Right atrium auricular region (tissue), 2 donors: Measurements from ENCODE around the gene ARHGEF17. TPM values are rescaled to one million over a fixed set of nuclear protein-coding genes. Genes with fewer than 3 reads are reported as not detected.
A peak's percentile ranks its signal among the peaks of the same experiment; 100 is the strongest.

Experiments used
- DNase-seq: peaks from one replicate; pipeline ENCODE4 v3.0.0-alpha.2; 2019; ENCODE audit warnings: low spot score
- H3K27ac ChIP-seq, 2 donors: fragments of 200-600 bp; sonication (generic); 1 replicate in 1 of 2; 2 replicates in 1 of 2; pipeline ENCODE4 v1.5.1; 2016 to 2019
- H3K27me3 ChIP-seq, 2 donors: fragments of 200-600 bp; sonication (generic); one replicate each; pipeline versions ENCODE4 v1.5.1 to v1.6.0; 2017 to 2019
- H3K36me3 ChIP-seq: fragments of 200-600 bp; sonication (generic); one replicate; pipeline ENCODE4 v1.5.1; 2016
- H3K4me1 ChIP-seq, 2 donors: fragments of 200-600 bp; sonication (generic); one replicate each; pipeline versions ENCODE4 v1.5.1 to v1.6.0; 2017 to 2019
- H3K4me3 ChIP-seq, 2 donors: fragments of 200-600 bp; sonication (generic); 1 replicate in 1 of 2; 2 replicates in 1 of 2; pipeline ENCODE4 v1.5.1; 2017 to 2019; ENCODE audit warnings: mild to moderate bottlenecking in 1 of 2, moderate library complexity in 1 of 2
- H3K9me3 ChIP-seq, 2 donors: fragments of 200-600 bp; sonication (generic); one replicate each; pipeline ENCODE4 v1.5.1; 2019
- total RNA-seq, 2 donors: library from RNA; depleted of rRNA; stranded (reverse); fragments of >200 nt; gene quantifications; one replicate each; pipeline ENCODE4 v1.1.0, GENCODE V29; 2016
- TF ChIP-seq, protein P1 (sequence below), 2 donors: fragments of 200-600 bp; sonication (generic); IDR thresholded peaks; one replicate each; pipeline ENCODE4 v1.5.1; 2019; ENCODE audit warnings: antibody characterized with exemption in 2 of 2

Gene ARHGEF17
- total RNA-seq, 2 donors from 2014 or later, result 41.6 to 59.9 TPM

DNA sequence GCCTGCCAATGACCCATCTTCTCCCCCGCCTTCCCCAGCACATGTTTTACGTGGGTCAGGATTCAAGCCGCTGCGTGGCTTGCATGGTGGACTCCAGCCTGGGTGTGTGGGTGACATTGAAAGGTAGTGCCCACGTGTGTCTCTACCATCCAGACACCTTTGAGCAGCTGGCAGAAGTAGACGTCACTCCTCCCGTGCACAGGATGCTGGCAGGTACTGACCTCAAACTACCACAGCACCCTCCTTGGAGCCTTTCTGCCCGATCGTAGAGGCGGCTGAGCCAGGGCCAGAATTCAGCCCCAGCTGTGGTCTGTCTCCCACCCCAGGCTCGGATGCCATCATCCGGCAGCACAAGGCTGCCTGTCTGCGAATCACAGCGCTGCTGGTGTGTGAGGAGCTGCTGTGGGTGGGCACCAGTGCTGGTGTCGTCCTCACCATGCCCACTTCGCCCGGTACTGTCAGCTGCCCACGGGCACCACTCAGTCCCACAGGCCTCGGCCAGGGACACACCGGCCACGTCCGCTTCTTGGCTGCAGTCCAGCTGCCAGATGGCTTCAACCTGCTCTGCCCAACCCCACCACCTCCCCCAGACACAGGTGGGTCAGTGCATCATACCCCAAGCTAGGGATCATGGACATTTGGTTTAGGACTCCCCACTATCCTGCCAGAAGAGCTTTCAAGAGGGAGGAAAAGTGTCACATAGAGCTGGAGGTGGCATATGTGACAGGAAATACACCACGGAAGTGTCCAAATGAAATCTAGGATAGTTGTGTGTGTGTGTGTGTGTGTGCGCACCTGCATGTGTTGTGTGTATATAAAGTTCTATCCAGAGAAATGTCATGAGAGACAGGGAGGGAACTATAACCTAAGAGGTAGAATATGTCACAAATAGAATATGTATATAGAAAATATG, 57.5 kb downstream of the ARHGEF17 start:
- H3K36me3 ChIP-seq, result peaks cover 65% of the 10 kb centered on the region

GRCh38 chr11:73366265-73366610, 58.2 kb downstream of the ARHGEF17 start:
- Histone ChIP-seq H3K4me3 (no peak overlapping the region), H3K4me1 (peaks cover 0 to 4% of the 10 kb centered on the region in 2 donors), H3K27me3 (no peaks in the 10 kb centered on the region), H3K27ac (no peak overlapping the region), H3K36me3 (peaks cover 59% of the 10 kb centered on the region), H3K9me3 (no peaks in the 10 kb centered on the region)
- TF ChIP-seq, protein P1, sequence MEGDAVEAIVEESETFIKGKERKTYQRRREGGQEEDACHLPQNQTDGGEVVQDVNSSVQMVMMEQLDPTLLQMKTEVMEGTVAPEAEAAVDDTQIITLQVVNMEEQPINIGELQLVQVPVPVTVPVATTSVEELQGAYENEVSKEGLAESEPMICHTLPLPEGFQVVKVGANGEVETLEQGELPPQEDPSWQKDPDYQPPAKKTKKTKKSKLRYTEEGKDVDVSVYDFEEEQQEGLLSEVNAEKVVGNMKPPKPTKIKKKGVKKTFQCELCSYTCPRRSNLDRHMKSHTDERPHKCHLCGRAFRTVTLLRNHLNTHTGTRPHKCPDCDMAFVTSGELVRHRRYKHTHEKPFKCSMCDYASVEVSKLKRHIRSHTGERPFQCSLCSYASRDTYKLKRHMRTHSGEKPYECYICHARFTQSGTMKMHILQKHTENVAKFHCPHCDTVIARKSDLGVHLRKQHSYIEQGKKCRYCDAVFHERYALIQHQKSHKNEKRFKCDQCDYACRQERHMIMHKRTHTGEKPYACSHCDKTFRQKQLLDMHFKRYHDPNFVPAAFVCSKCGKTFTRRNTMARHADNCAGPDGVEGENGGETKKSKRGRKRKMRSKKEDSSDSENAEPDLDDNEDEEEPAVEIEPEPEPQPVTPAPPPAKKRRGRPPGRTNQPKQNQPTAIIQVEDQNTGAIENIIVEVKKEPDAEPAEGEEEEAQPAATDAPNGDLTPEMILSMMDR (IDR thresholded peaks at IDR 0.05), result no peak
- DNase-seq, result no peak

More for the DNA sequence above, 57.5 kb downstream of the ARHGEF17 start:
- H3K4me3 ChIP-seq, result no peak overlapping the region
- H3K27me3 ChIP-seq, result no peaks in the 10 kb centered on the region
- no peaks in the 10 kb centered on the region for H3K9me3 ChIP-seq
- peaks cover 0 to 6% of the 10 kb centered on the region in 2 donors for H3K4me1 ChIP-seq
- no peak overlapping the region for H3K27ac ChIP-seq
- no peak for DNase-seq
- TF ChIP-seq, protein P1 (IDR thresholded peaks at IDR 0.05), result no peak

DNA sequence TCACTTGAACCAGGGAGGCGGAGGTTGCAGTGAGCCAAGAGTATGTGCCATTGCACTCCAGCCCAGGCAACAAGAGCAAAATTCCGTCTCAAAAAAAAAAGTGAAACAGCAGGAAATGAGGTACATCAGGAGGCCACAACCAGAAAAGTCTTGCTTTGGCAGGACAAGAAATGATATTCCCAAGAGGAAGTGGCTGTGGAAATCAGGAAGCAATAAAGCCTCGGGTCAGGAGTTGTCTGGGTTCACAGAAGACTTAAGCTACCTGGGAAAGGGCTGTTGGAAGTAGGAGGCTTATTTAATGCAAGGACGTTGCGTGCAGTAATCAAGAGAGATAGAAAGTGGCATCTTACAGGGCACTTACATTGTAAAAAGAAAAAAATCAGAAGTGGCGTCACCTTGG, 58.9 kb downstream of the ARHGEF17 start:
- Histone ChIP-seq H3K4me3 (no peak overlapping the region), H3K4me1 (peaks cover 0 to 4% of the 10 kb centered on the region in 2 donors), H3K9me3 (no peaks in the 10 kb centered on the region), H3K27ac (no peak overlapping the region), H3K27me3 (no peaks in the 10 kb centered on the region), H3K36me3 (peaks cover 52% of the 10 kb centered on the region)
- no peak for DNase-seq
- TF ChIP-seq, protein P1 (IDR thresholded peaks at IDR 0.05), result no peak

DNA sequence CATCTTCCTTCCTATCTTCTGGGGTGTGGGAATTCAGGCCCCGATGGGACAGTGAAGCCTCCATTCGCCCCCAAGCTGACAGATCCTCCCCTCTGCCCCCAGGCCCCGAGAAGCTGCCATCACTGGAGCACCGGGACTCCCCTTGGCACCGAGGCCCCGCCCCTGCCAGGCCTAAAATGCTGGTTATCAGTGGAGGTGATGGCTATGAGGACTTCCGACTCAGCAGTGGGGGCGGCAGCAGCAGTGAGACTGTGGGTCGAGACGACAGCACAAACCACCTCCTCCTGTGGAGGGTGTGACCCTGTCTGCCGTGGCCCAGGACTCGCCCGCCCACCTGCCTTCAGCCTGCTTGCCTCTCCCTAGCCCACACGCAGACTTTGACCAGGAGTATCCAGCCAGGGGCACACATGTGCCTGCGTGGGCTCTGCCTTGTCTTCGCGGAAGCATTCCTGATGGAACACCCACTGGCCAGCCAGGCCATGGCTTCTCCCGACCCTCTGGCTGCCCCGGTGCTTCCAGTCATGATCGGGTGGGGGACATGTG, 59.5 kb downstream of the ARHGEF17 start:
- H3K27ac ChIP-seq, result no peak overlapping the region

DNA sequence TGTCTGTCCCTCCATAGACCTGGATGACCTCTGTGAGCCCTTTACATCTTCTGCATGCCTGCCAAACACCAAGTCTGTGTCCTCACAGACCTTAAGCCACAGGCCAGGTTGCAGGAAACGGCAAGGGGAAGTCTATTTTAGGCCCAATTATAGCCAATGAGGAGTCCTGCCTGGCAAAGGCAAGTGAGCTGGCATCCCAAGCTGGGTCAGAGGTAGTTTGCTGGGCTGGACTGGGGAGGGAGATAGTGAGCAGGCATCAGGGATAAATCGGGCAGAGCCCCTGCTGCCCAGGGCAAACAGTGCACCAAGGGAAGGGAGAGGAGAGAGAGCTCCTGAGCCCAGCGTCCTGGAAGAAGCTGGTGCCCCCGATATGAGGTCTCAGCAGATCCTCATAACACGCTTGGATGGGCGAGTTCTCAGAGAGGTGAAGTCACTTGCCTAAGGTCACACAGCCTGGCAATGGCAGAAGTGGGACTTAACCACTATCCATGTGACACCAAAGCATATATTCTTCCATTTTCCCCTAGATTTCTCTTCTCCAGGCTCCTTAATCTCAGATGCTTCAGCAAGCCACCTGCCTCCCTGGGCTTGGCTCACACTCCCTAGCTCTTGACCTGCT, 64.4 kb downstream of the ARHGEF17 start:
- H3K27ac ChIP-seq, result peak overlapping the region; percentile 23 to 34
- no peak overlapping the region for H3K4me3 ChIP-seq
- TF ChIP-seq, protein P1 (IDR thresholded peaks at IDR 0.05), result no peak
- no peaks in the 10 kb centered on the region for H3K27me3 ChIP-seq
- peaks cover 0 to 22% of the 10 kb centered on the region in 2 donors for H3K4me1 ChIP-seq
- no peaks in the 10 kb centered on the region for H3K9me3 ChIP-seq
- no peak for DNase-seq
- peaks cover 7% of the 10 kb centered on the region for H3K36me3 ChIP-seq

More for the DNA sequence above, 59.5 kb downstream of the ARHGEF17 start:
- Histone ChIP-seq H3K9me3 (no peaks in the 10 kb centered on the region), H3K27me3 (no peaks in the 10 kb centered on the region), H3K4me3 (no peak overlapping the region), H3K4me1 (peaks cover 0 to 9% of the 10 kb centered on the region in 2 donors), H3K36me3 (peaks cover 46% of the 10 kb centered on the region)
- TF ChIP-seq, protein P1 (IDR thresholded peaks at IDR 0.05), result no peak
- no peak for DNase-seq
